Measurements from ENCODE around the gene TBC1D1. TPM values are rescaled to one million over a fixed set of nuclear protein-coding genes. Genes with fewer than 3 reads are reported as not detected.

The TBC1D1 gene, protein sequence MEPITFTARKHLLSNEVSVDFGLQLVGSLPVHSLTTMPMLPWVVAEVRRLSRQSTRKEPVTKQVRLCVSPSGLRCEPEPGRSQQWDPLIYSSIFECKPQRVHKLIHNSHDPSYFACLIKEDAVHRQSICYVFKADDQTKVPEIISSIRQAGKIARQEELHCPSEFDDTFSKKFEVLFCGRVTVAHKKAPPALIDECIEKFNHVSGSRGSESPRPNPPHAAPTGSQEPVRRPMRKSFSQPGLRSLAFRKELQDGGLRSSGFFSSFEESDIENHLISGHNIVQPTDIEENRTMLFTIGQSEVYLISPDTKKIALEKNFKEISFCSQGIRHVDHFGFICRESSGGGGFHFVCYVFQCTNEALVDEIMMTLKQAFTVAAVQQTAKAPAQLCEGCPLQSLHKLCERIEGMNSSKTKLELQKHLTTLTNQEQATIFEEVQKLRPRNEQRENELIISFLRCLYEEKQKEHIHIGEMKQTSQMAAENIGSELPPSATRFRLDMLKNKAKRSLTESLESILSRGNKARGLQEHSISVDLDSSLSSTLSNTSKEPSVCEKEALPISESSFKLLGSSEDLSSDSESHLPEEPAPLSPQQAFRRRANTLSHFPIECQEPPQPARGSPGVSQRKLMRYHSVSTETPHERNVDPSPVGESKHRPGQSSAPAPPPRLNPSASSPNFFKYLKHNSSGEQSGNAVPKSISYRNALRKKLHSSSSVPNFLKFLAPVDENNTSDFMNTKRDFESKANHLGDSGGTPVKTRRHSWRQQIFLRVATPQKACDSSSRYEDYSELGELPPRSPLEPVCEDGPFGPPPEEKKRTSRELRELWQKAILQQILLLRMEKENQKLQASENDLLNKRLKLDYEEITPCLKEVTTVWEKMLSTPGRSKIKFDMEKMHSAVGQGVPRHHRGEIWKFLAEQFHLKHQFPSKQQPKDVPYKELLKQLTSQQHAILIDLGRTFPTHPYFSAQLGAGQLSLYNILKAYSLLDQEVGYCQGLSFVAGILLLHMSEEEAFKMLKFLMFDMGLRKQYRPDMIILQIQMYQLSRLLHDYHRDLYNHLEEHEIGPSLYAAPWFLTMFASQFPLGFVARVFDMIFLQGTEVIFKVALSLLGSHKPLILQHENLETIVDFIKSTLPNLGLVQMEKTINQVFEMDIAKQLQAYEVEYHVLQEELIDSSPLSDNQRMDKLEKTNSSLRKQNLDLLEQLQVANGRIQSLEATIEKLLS (N-terminal part only)
- polyA plus RNA-seq (25.9 to 42.0 TPM (median 32.5 TPM) in 3 replicates), polyA minus RNA-seq (43.6 to 69.0 TPM (median 52.6 TPM) in 3 replicates)
- polyA plus RNA-seq (2011; ENCODE audit: low read depth), result 9.2 TPM
- 39.1 and 42.3 TPM in 2 replicates for polyA plus RNA-seq (2011; cell fraction: cytosol; rRNA removed)
- 23.4 and 26.7 TPM in 2 replicates for polyA plus RNA-seq (2011; cell fraction: nucleus; rRNA removed)
- polyA plus RNA-seq (2012; ENCODE audit: low replicate concordance), result 5.9 and 52.6 TPM in 2 replicates
- 42.6 TPM for polyA minus RNA-seq (2011; cell fraction: cytosol; rRNA and poly(A)+ RNA removed)
- polyA minus RNA-seq (2011; cell fraction: nucleus; rRNA and poly(A)+ RNA removed), result 16.7 and 34.6 TPM in 2 replicates

DNA sequence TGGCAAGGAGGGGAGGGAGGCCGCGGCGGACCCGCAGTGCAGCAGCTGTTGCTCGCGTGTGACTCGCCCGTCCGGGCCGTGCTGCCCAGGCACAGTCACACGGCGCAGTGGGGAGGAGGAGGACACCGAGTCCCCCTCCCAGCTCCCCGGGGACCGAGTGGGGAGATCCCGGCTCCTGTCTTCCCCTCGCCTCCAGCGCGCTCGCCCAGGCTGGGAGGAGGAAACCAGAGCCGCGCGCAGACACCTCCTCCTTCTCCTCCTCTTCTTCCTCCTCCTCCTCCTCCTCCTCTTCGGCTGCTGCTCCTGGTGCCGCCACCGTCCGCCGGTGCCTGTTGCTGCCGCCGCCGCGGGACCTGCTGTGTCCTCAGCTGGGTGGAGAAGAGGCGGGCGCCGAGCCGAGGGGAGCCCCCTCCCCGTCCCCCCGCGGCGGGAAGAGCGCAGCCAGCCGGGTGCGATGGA lies at the start of gene TBC1D1:
Gene TBC1D1 (plus strand): TSS at position 284 of the 459 bp plus-strand sequence. CDS start 11,012 bp downstream, outside the sequence.
- TF ChIP-seq, protein P1, sequence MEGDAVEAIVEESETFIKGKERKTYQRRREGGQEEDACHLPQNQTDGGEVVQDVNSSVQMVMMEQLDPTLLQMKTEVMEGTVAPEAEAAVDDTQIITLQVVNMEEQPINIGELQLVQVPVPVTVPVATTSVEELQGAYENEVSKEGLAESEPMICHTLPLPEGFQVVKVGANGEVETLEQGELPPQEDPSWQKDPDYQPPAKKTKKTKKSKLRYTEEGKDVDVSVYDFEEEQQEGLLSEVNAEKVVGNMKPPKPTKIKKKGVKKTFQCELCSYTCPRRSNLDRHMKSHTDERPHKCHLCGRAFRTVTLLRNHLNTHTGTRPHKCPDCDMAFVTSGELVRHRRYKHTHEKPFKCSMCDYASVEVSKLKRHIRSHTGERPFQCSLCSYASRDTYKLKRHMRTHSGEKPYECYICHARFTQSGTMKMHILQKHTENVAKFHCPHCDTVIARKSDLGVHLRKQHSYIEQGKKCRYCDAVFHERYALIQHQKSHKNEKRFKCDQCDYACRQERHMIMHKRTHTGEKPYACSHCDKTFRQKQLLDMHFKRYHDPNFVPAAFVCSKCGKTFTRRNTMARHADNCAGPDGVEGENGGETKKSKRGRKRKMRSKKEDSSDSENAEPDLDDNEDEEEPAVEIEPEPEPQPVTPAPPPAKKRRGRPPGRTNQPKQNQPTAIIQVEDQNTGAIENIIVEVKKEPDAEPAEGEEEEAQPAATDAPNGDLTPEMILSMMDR (optimal IDR thresholded peaks at IDR 0.05 in 1 of 3, IDR thresholded peaks at IDR 0.05 in 1 of 3, conservative IDR thresholded peaks at IDR 0.05 in 1 of 3; ENCODE audit: extremely low read depth in 1 of 3, insufficient read depth in 2 of 3, low read length in 3 of 3), result no peak
- no peak for TF ChIP-seq EZH2 (IDR thresholded peaks at IDR 0.05; ENCODE audit: low read length)
- peak within 1 kb of the TSS; percentile 64 for H3K4me2 ChIP-seq (ENCODE audit: control insufficient read depth, extremely low read depth, insufficient read depth, low read depth, low read length)
- H2AFZ ChIP-seq (ENCODE audit: control insufficient read depth, low read length), result peak within 1 kb of the TSS; percentile 58
- dilution Hi-C loops (cut with MboI; ENCODE audit: extremely low pct_ligation_motif_present, low sequenced_read_pairs), result no loop called here
- no peaks in the 10 kb centered on the region for H3K9me3 ChIP-seq (ENCODE audit: control insufficient read depth, low read depth, low read length)
- no peaks in the 10 kb centered on the region for H3K79me2 ChIP-seq (ENCODE audit: control insufficient read depth, insufficient read depth, low read length)
- peaks cover 44% of the 10 kb centered on the region for H3K27me3 ChIP-seq (ENCODE audit: control insufficient read depth, extremely low read depth, insufficient read depth, low read length)
- H3K9me1 ChIP-seq (ENCODE audit: control insufficient read depth, extremely low read depth, insufficient read depth, low read length), result no peaks in the 10 kb centered on the region
- no peaks in the 10 kb centered on the region for H4K20me1 ChIP-seq (ENCODE audit: control insufficient read depth, extremely low read depth, insufficient read depth, low read length)
- H3K9ac ChIP-seq (ENCODE audit: control insufficient read depth, extremely low read depth, insufficient read depth, low read length), result no peak within 1 kb of the TSS
- H3K27ac ChIP-seq (ENCODE audit: control insufficient read depth, insufficient read depth, low read length), result no peak within 1 kb of the TSS
- DNase-seq (ENCODE audit: low read depth, low spot score) (no peak), FAIRE-seq (no peak)
- H3K36me3 ChIP-seq (ENCODE audit: control insufficient read depth in 2 of 2, extremely low read depth in 1 of 2, insufficient read depth in 2 of 2, low read length in 2 of 2), result no peaks in the 10 kb centered on the region
- no peaks in the 10 kb centered on the region for H3K4me1 ChIP-seq (ENCODE audit: control insufficient read depth, extremely low read depth, insufficient read depth, low read length)
- peak within 1 kb of the TSS; percentile 34 to 62 (median 54) for H3K4me3 ChIP-seq (ENCODE audit: control insufficient read depth in 2 of 3, extremely low read depth in 1 of 3, insufficient read depth in 2 of 3, low read depth in 1 of 3, low read length in 3 of 3)

DNA sequence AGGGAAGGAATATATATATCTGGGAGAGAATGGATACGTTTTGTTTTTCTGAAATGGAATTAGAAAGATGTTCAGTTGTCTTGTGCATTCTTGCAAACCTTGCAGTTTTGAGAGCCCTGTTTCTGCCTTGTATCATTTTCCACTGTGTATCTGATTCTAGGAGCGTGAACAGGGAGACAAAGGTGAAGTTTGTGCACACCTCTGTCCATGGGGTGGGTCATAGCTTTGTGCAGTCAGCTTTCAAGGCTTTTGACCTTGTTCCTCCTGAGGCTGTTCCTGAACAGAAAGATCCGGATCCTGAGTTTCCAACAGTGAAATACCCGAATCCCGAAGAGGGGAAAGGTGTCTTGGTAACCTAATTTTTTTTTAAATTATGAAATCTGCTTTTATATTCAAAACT lies 46.7 kb upstream of the TBC1D1 start:
- H3K9ac ChIP-seq (ENCODE audit: control insufficient read depth, extremely low read depth, insufficient read depth, low read length), result no peak overlapping the region
- H3K4me1 ChIP-seq (ENCODE audit: control insufficient read depth, extremely low read depth, insufficient read depth, low read length), result no peaks in the 10 kb centered on the region
- H3K27ac ChIP-seq (ENCODE audit: control insufficient read depth, insufficient read depth, low read length), result no peak overlapping the region
- DNase-seq (ENCODE audit: low read depth, low spot score) (no peak), FAIRE-seq (no peak)
- no peak overlapping the region for H2AFZ ChIP-seq (ENCODE audit: control insufficient read depth, low read length)
- H3K4me3 ChIP-seq (ENCODE audit: control insufficient read depth in 2 of 3, extremely low read depth in 1 of 3, insufficient read depth in 2 of 3, low read depth in 1 of 3, low read length in 3 of 3), result no peak overlapping the region
- dilution Hi-C loops (cut with MboI; ENCODE audit: extremely low pct_ligation_motif_present, low sequenced_read_pairs), result no loop called here
- no peak overlapping the region for H3K4me2 ChIP-seq (ENCODE audit: control insufficient read depth, extremely low read depth, insufficient read depth, low read depth, low read length)
- H4K20me1 ChIP-seq (ENCODE audit: control insufficient read depth, extremely low read depth, insufficient read depth, low read length), result no peaks in the 10 kb centered on the region
- no peaks in the 10 kb centered on the region for H3K79me2 ChIP-seq (ENCODE audit: control insufficient read depth, insufficient read depth, low read length)
- no peaks in the 10 kb centered on the region for H3K9me1 ChIP-seq (ENCODE audit: control insufficient read depth, extremely low read depth, insufficient read depth, low read length)
- H3K9me3 ChIP-seq (ENCODE audit: control insufficient read depth, low read depth, low read length), result no peaks in the 10 kb centered on the region
- no peaks in the 10 kb centered on the region for H3K27me3 ChIP-seq (ENCODE audit: control insufficient read depth, extremely low read depth, insufficient read depth, low read length)
- TF ChIP-seq, protein P1 (optimal IDR thresholded peaks at IDR 0.05 in 1 of 3, IDR thresholded peaks at IDR 0.05 in 1 of 3, conservative IDR thresholded peaks at IDR 0.05 in 1 of 3; ENCODE audit: extremely low read depth in 1 of 3, insufficient read depth in 2 of 3, low read length in 3 of 3), result no peak
- no peak for TF ChIP-seq EZH2 (IDR thresholded peaks at IDR 0.05; ENCODE audit: low read length)
- H3K36me3 ChIP-seq (ENCODE audit: control insufficient read depth in 2 of 2, extremely low read depth in 1 of 2, insufficient read depth in 2 of 2, low read length in 2 of 2), result peaks cover 12 to 26% of the 10 kb centered on the region in 2 experiments

All from keratinocyte (primary cell).